ENCODE measurements around the gene HPS5. TPM values are rescaled to one million over a fixed set of nuclear protein-coding genes. Genes with fewer than 3 reads are reported as not detected.

Gene HPS5
- total and polyA plus RNA-seq, 2 of the 4 experiments (the other 2 are of a cell fraction) = 7.9 to 28.3 TPM

GRCh38 chr11:18304745-18305144, 17.2 kb downstream of the HPS5 start:
- Histone ChIP-seq H3K27me3 (ENCODE audit: control insufficient read depth, insufficient read depth, low read length) (no peaks in the 10 kb centered on the region), H2BK120ac (ENCODE audit: low read depth, low read length) (no peak overlapping the region), H3K9me1 (ENCODE audit: insufficient read depth, low read length) (no peaks in the 10 kb centered on the region), H3K4me1 (ENCODE audit: control insufficient read depth, insufficient read depth, low read length) (no peaks in the 10 kb centered on the region), H3K79me1 (ENCODE audit: low read depth in 1 of 2, low read length in 2 of 2) (no peaks in the 10 kb centered on the region; a peak in 2 of 4 replicates), H4K8ac (ENCODE audit: low read depth in 2 of 2, low read length in 2 of 2) (no peak overlapping the region), H2AFZ (replicated peaks; ENCODE audit: low read length, poor library complexity) (no peak overlapping the region), H3K27ac (ENCODE audit: insufficient read depth, low read length) (no peak overlapping the region), H3K36me3 (ENCODE audit: control insufficient read depth, insufficient read depth, low read length) (peaks cover 15% of the 10 kb centered on the region), H3K9me3 (ENCODE audit: control insufficient read depth, insufficient read depth, low read length) (no peaks in the 10 kb centered on the region), H2BK5ac (ENCODE audit: low read depth, low read length, poor library complexity, severe bottlenecking) (no peak overlapping the region), H4K5ac (ENCODE audit: low read depth, low read length) (no peak overlapping the region), H3K4ac (ENCODE audit: low read depth, low read length) (no peak overlapping the region), H3K4me2 (ENCODE audit: low read depth, low read length) (no peak overlapping the region), H2BK20ac (ENCODE audit: low read depth, low read length) (no peak overlapping the region), H3K9ac (ENCODE audit: low read depth, low read length) (no peak overlapping the region), H3K18ac (ENCODE audit: low read depth, low read length) (no peak overlapping the region), H3K23ac (ENCODE audit: low read depth, low read length) (no peak overlapping the region), H4K20me1 (ENCODE audit: insufficient read depth, low read length) (no peaks in the 10 kb centered on the region), H2BK15ac (ENCODE audit: low read depth, low read length) (no peak overlapping the region), H2AK9ac (replicated peaks; ENCODE audit: low read depth, low read length, poor library complexity) (no peak overlapping the region), H2AK5ac (ENCODE audit: low read depth, low read length) (no peak overlapping the region), H3K56ac (ENCODE audit: extremely low read depth, insufficient read depth, low read length) (no peak overlapping the region), H4K91ac (ENCODE audit: insufficient read depth, low read depth, low read length) (no peak overlapping the region; the same call in 1 of the 2 replicates), H3K4me3 (ENCODE audit: insufficient read depth, low read depth, low read length) (no peak overlapping the region), H3K14ac (replicated peaks; ENCODE audit: low read depth, low read length) (no peak overlapping the region)
- BruUV-seq (replicated peaks) = no TSS peak
- DNase-seq = no peak
- dilution Hi-C loops (cut with HindIII; ENCODE audit: low sequenced_read_pairs, unreplicated experiment) (no loop called here), intact Hi-C loops (cut with micrococcal nuclease) (no loop called here), in situ Hi-C loops (cut with MboI; ENCODE audit: low sequenced_read_pairs) (no loop called here)
- POLR2A ChIA-PET (ENCODE audit: unreplicated experiment) = no interaction called here
- CTCF ChIA-PET = no interaction called here
- TF ChIP-seq RCOR1 (IDR thresholded peaks at IDR 0.05; ENCODE audit: insufficient replicate concordance, low read length) (no peak), MAZ (IDR thresholded peaks at IDR 0.05; ENCODE audit: borderline replicate concordance, low read depth, low read length) (no peak), RFX5 (IDR thresholded peaks at IDR 0.05; ENCODE audit: low read depth, low read length) (no peak)
- no peak for ATAC-seq (ENCODE audit: low read depth)
